A549 treated with RU486 at 1 μM for 4 hours (cell line): ENCODE measurements around the gene IGF2. TPM values are rescaled to one million over a fixed set of nuclear protein-coding genes. Genes with fewer than 3 reads are reported as not detected.

Source experiments
- total RNA-seq: library from RNA; stranded (reverse); fragments of 200-300 nt; extraction: Qiagen RNA extraction; gene quantifications from 5 replicates; pipeline ENCODE4 v1.2.3, GENCODE V29; 2022; ENCODE audit warnings: low read depth

The IGF2 gene
- total RNA-seq = 1.4 to 4.4 TPM (median 2.4 TPM) in 5 replicates

DNA sequence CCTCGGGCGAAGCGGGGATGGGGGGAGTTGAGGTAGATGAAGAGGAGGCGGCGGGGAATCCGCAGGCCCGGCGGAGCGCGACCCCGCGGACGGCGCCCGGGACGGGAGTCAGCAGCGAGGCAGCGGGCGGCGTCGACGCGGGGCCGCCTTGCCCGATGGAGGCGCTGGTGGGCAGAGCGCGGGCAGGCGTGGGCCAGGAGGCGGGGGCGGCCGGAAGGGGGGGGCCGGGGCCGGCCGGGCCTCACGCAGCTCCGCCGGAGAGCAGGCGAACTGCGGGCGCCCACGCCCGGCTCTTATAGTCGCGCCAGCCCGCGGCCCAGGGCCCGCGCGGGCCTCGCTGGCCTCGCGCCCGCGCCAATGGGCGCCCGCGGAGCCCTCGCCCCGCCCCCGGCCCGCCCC, at the start of gene IGF2:
Gene IGF2 (minus strand): TSS at position 267 of the 399 bp plus-strand sequence. CDS start 3,866 bp downstream, outside the sequence.

DNA sequence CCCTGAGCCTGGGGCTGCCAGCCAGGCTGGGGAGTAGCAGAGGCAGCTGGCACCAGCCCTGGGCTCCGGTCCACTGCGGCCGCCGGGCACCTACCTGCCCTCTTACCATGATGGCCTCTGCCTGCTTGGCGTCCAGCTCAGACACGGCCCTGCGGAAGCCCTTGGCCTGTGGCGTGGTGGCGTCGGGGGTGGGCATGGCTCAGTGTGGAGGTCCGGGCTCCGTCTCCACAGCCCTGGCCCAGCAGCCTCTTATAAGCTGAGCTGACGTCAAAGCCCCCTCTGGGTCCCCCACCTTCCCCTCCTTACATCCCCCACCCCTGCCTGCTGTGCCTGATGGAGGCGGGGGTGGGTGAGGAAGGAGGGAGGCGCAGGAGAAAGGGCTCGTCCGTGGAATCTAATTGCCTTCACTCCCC, 32.4 kb upstream of the IGF2 start, which contains the start of gene TH:
Gene TH (minus strand): TSS at position 225 of the 413 bp plus-strand sequence. CDS start 29 bp downstream, at position 196.

DNA sequence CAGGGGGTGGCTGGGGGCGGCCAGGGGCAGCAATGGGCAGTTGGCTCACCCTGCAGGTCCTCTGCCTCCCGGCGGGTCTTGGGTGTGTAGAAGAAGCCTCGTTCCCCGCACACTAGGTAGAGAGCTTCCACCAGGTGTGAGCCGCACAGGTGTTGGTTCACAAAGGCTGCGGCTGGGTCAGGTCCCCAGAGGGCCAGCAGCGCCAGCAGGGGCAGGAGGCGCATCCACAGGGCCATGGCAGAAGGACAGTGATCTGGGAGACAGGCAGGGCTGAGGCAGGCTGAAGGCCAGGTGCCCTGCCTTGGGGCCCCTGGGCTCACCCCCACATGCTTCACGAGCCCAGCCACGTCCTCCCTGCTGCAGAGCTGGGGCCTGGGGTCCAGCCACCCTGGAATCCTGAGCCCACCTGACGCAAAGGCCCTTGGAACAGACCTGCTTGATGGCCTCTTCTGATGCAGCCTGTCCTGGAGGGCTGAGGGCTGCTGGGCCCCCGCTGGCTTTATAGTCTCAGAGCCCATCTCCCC, 21.6 kb upstream of the IGF2 start, which contains the start of gene INS:
Gene INS (minus strand): TSS at position 474 of the 524 bp plus-strand sequence. CDS start 238 bp downstream, at position 236.

Other genes starting within 250 kb of the IGF2 start
- not detected in 5 replicates for gene PRR33, start 247.5 kb downstream of the IGF2 start, total RNA-seq
- not detected in 5 replicates for gene TNNT3, start 219.7 kb downstream of the IGF2 start, total RNA-seq
- gene MRPL23, start 192.1 kb downstream of the IGF2 start, total RNA-seq = 137 to 162 TPM (median 158 TPM) in 5 replicates
- 6.6 to 13.5 TPM (median 11.6 TPM) in 5 replicates for gene H19, start 141.5 kb downstream of the IGF2 start, total RNA-seq
- gene INS, start 21.8 kb upstream of the IGF2 start, total RNA-seq = not detected in 5 replicates
- 0.13 TPM in 1 of 5 replicates, not detected in the others for gene TH, start 32.4 kb upstream of the IGF2 start, total RNA-seq
- 0.08 to 0.09 TPM in 2 of 5 replicates, not detected in the others for gene ASCL2, start 131.2 kb upstream of the IGF2 start, total RNA-seq
- not detected in 5 replicates for gene C11orf21, start 162.5 kb upstream of the IGF2 start, total RNA-seq
- not detected in 5 replicates for gene TSPAN32, start 162.6 kb upstream of the IGF2 start, total RNA-seq
- 280 to 415 TPM (median 398 TPM) in 5 replicates for gene CD81, start 237.9 kb upstream of the IGF2 start, total RNA-seq